ENCODE results near the gene STEAP1B.

The STEAP1B gene

DNA sequence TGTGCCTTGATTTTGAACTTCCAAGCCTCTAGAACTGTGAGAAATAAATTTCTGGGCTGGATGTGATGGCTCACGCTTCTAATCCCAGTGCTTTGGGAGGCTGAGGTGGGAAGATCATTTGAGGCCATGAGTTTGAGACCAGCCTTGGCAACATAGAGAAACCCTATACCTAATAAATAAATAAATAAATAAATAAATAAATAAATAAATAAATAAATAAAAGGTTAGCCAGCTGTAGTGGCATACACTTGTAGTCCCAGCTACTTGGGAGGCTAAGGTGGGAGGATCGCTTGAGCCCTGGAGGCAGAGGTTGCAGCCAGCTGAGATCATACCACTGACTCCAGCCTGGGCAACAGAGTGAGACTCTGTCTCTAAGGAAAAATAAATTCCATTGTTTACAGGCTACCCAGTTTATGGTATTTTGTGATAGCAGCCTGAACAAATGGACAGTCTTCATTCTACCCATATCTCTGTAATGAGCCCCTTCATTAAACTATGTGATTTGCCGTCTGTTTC is 67.7 kb downstream of the STEAP1B start:
- no peak for DNase-seq (ENCODE audit: low read depth, low spot score)

DNA sequence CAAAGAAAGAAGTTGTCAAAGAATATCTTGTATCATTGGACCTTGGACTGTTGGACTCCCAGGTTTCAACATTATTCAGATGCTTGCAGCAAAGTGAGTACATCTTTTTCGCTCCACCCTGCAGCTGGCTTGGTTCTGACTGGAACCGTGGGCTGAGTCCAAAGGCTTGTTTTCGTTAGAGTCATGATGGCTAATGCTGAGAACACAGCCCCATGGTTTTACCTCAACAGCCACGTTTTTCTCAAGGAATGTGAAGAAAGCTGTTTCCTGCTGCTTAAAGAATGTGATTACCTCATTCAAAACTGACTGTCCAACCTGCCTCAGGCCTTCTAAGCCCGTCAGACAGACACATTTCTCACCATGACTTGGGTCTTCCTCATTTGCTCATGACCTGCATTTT is 69.5 kb downstream of the STEAP1B start:
- no peak for DNase-seq (ENCODE audit: low read depth, low spot score)

DNA sequence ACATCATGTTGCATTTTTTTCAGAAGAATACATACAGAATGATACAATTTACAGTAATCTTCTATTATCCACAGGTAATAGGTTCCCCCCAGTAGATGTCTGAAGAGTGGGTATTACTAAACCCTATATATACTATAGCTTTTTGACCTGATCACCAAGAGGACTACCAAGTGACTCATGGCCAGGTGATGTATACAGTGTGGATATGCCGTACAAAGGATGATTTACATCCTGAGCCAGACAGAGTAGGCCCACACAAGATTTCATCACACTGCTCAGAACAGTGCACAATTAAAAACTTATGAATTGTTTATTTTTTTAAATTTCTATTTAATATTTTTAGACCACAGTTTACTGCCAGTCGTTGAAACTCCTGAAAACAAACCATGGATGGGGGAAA is 70.6 kb downstream of the STEAP1B start:
- no peak for DNase-seq (ENCODE audit: low read depth, low spot score)

DNA sequence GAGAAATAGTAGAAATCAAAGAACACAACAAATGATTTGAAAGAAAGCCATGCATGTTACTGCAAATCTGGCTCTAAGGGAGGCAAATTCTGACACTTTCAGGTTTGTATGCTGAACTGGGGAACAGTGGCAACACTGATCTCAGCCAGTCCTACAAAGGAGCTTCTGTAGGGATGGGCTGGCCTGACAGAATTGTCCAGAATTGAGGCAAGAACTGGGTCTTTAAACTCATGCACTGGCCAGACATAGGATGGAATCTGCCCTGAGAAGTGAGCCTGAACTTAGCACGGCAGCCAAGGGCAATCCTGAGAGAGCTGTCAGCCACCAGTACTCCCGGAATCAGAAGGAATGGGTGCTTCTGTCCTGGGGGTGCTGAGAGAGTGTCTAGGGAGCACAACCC is 72.1 kb downstream of the STEAP1B start:
- no peak for DNase-seq (ENCODE audit: low read depth, low spot score)

DNA sequence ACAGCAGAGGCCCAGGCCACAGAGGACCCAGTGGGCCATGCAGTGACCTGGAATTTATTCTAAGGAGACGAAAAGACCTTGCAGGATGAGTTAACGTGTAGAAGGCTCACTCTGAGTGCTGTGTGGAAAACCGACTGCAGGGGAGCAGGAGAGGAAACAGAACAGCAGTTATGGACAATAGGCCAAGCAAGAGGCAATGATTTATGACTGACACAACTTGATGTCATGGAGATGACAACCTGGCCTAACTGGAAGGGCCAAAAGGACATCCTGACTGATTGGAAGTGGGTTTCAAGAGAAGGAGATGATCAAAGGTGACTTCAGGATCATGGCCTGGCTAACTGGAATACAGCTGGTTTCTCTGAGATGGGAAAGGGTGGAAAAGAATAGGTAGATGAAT is 72.9 kb downstream of the STEAP1B start:
- DNase-seq (ENCODE audit: low read depth, low spot score): no peak

DNA sequence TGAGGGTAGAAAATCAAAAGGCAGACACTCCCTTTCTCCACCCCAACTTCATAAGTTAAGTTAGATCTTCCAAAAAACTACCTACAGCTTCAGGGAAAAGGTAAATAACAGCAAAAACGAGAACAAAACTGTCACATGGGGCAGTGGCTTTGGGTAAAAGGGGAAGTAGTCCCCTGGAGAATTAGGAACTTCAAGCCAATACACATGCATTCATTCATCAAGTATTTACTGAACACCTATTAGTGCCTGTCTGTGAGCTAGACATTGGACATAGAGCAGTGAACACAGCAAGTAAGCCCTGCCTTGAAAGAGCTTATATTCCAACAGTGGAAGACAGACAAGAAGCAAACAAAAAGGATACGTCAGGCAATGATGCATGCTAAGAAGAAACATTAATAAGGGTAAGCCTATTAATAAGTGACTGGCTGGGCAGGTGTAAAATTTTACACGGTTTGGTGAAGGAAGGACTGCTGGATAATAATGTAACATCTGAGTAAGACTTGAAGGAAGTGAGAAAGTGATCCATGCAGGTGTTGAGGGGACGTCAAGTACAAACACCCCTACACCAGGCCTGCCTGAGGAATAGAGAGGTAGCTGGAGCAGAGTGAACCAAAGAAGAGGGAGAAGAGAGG is 73.4 kb downstream of the STEAP1B start:
- DNase-seq (ENCODE audit: low read depth, low spot score): no peak

DNA sequence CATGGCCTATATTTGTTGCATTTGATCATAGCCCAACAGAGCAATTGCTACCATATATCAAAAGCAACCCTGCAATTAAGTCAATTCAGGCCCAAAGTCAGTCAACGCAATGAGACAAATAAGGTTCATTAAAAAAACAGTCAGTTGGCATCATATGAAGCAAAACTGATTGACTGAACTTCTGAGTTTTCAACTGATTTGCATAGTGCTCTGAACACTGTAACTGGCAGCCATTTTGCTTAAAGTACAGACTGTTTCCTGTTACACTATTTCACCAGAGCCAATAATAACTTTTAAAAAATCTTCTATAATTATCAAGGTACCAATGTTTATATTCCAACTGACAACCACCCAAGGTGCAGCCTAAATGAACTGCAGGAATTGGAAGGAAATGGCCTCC is 74.6 kb downstream of the STEAP1B start:
- no peak for DNase-seq (ENCODE audit: low read depth, low spot score)

DNA sequence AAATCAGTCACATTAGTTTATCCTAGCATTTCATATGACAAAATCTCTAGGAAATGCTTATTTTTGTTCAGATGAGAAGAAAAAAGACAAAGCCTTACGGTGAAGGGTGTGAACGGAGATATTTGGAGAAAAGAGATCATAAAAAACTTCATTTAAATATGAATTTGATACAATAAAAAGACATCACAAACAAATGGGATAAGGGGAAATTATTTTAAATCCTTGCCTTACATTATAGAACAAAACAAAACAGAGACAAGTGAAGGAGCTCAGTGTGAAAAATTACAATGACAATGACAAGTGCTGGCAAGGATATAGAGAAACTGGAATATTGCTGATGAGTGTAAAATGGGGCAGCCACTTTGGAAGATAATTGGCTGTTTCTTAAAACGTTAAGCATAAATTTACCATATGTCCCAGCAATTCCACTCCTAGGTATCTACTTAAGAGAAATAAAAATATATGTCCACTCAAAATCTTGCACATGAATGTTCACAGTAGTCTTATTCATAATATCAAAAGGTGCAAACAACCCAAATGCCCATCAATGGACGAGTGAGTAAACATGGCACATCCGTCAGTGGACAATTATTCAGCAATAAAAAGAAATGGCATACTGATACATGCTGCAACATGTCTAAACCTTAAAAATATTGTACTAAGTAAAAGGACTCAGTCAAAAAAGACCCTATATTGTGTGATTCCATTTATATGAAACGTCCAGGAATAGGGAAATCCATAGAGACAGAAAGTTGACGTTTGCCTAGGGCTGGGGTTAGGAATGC is 77.0 kb downstream of the STEAP1B start:
- DNase-seq (ENCODE audit: low read depth, low spot score): no peak

- no peak for DNase-seq (ENCODE audit: low read depth, low spot score)
Observed at GRCh38 chr7:22420973-22421635, 78.9 kb downstream of the STEAP1B start.

- DNase-seq (ENCODE audit: low read depth, low spot score): no peak
Observed at GRCh38 chr7:22420008-22420407, 80.0 kb downstream of the STEAP1B start.

- DNase-seq (ENCODE audit: low read depth, low spot score): no peak
Observed at GRCh38 chr7:22419488-22419887, 80.5 kb downstream of the STEAP1B start.

GRCh38 chr7:22418251-22419046 is 81.5 kb downstream of the STEAP1B start:
- DNase-seq (ENCODE audit: low read depth, low spot score): no peak

DNA sequence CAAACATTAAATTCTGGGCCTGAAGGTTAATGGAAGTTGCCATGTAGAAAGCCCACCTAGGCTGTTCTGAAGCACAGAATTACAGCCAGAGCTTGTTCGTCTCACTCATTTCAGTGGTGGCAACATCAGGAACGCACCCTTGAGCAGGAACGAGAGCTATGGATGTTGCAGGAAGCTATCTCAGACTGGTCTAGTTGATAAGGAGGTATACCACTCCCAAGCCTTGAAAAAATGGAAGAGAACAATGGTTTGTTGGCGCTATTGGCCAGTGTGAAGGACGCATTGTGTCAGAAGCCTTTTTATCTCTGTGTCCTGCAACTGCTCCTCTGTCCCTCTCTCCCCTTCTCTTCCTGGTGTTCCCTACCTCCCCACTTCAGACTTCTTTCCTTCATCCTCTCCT is 82.1 kb downstream of the STEAP1B start:
- no peak for DNase-seq (ENCODE audit: low read depth, low spot score)

DNA sequence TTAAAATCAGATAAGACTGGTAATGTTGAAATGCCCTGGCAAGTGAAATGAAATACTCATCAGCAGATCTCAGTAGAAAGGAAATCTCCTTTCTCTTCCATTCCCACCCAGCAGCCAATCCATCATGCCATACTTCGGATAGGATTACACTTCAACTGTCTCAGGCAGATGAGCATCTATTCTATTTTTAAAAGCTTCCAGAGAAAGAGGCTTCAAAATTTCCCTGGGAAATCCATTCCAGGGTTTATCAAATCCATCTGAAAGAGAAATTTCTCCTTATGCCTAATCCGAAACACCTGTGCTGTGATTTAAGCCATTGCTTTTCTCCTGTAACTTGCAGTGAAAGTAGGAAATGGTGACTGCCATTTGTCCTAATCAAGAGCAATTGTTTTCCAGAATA is 82.6 kb downstream of the STEAP1B start:
- DNase-seq (ENCODE audit: low read depth, low spot score): no peak

DNA sequence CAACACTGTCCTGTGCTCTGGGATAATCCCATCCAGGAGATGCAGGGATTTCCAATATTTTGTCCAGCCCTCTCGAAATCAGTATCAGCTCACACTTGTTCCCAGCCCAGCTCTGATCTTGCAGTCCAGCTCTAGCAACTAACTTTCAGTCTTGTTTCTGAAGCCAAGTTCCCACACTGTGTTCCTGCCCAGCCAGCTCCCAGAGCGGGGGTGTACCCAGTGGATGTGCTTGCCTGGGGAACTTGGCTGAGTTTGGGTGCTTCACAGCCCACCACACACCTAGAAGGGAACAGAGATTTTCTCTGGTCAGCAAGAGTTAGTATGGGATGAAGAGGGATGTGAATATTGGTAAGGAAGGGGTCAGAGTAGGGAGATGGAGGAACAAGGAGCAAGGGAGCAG is 85.6 kb downstream of the STEAP1B start:
- DNase-seq (ENCODE audit: low read depth, low spot score): no peak

GRCh38 chr7:22413211-22413610 is 86.8 kb downstream of the STEAP1B start:
- DNase-seq (ENCODE audit: low read depth, low spot score): no peak

GRCh38 chr7:22411977-22412693 is 87.9 kb downstream of the STEAP1B start:
- no peak for DNase-seq (ENCODE audit: low read depth, low spot score)

DNA sequence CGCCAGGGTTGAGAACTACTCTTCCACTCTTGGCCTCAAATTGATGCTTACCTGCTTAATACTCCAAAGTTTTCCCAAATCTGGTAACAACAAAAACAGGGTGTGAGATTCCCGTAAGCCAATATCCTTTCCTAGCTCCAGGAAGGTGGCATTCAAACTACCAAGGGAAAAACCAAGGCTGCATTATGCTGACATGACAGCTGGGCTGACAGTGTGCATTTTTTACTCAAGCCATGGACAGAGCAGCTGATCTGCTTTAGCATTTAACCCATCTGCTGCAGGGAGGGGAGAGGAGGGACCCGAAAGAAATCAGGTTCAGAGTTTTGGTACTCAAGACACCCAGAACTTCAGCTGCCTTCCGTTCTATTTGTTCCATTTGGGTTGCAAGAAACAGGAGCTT is 93.3 kb downstream of the STEAP1B start:
- no peak for DNase-seq (ENCODE audit: low read depth, low spot score)

DNA sequence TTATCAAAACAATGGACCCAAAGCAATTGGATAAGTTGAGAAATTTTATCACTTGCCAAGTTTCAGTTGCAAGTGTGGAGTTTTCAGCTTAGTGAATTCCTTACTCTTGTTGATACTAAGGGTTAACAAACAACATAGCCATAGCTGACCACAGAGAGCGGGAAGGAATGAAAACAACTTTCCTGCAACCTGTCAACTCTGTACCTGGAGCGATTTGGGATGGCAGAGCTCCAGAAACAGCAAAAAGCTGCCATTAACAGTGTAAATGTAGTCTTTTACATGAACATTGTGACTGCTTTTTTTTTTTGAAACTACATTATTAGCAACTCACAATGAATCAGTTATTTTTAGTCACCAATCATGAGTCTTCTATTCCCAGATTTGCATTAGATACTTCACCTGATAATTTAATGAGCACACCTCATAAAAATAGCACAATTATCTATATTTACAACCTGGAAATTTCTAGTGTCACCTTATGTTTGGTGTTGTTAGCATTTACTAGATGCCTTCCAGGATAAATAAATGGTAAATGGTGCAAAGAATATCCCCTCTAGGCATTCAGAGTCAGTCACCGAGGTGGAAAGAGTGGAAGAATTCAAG is 95.5 kb downstream of the STEAP1B start:
- DNase-seq (ENCODE audit: low read depth, low spot score): no peak

- no peak for DNase-seq (ENCODE audit: low read depth, low spot score)
Observed at GRCh38 chr7:22403344-22403743, 96.6 kb downstream of the STEAP1B start.

- no peak for DNase-seq (ENCODE audit: low read depth, low spot score)
Observed at GRCh38 chr7:22402250-22402649, 97.7 kb downstream of the STEAP1B start.

Measured in activated naive CD8-positive, alpha-beta T cell treated with anti-CD3 and anti-CD28 coated beads, Interleukin-2, amount 50 U/mL, for 16 hours (primary cell).